HEK293 (cell line): ENCODE data around the gene AGTPBP1.
A peak's percentile ranks its signal among the peaks of the same experiment; 100 is the strongest.
"Not testable (repeated sequence)": the region's sequence is repeated elsewhere in the genome, so short reads cannot be mapped to it uniquely, and the experiment has no call there.

Experiments
- CTCF ChIA-PET: fragments of 350-600 bp; formaldehyde crosslinking; extraction: SDS; loops from one replicate; lab custom pipeline; 2021; ENCODE audit warnings: antibody characterized with exemption; lab: Yijun Ruan, JAX
- POLR2A ChIA-PET: fragments of 300-600 bp; formaldehyde crosslinking; extraction: SDS; loops from one replicate; lab custom pipeline; 2020; ENCODE audit warnings: antibody characterized with exemption, inconsistent platforms; lab: Yijun Ruan, JAX
- H3K27ac ChIP-seq: fragments of 200-500 bp; sonication (Bioruptor generic); 2 replicates; pipeline ENCODE4 v1.5.1; 2014; ENCODE audit warnings: low read depth, low read length, control low read depth, inconsistent platforms; ENCODE audit errors: extremely low read depth
- H3K36me3 ChIP-seq, 2 experiments: fragments of 200-500 bp in 1 of 2; sonication (Bioruptor generic) in 1 of 2; 1 replicate in 1 of 2; 2 replicates in 1 of 2; pipeline ENCODE4 v1.5.1; 2014 to 2017; ENCODE audit warnings: inconsistent platforms in 2 of 2, low read length in 2 of 2; ENCODE audit not compliant: control insufficient read depth in 2 of 2, insufficient read depth in 1 of 2
- H3K4me1 ChIP-seq: fragments of 200-500 bp; sonication (Bioruptor generic); 2 replicates; pipeline ENCODE4 v1.5.1; 2014; ENCODE audit warnings: mild to moderate bottlenecking, low read length, inconsistent platforms; ENCODE audit not compliant: control insufficient read depth, insufficient read depth
- H3K4me3 ChIP-seq: 2 replicates; pipeline ENCODE4 v1.5.1; 2011; ENCODE audit warnings: low read depth, mild to moderate bottlenecking, control low read depth, low read length, moderate library complexity
- H3K9me3 ChIP-seq: fragments of 200-500 bp; sonication (Bioruptor generic); 2 replicates; pipeline ENCODE4 v1.5.1; 2014; ENCODE audit warnings: low read depth, low read length, inconsistent platforms; ENCODE audit not compliant: control insufficient read depth, insufficient read depth
- PRDM1 ChIP-seq: fragments of 450-650 bp; formaldehyde crosslinking; IDR thresholded peaks from 2 replicates; pipeline ENCODE4; 2016; ENCODE audit warnings: missing biosample characterization, missing genetic modification characterization
- ZBTB11 ChIP-seq: fragments of 450-650 bp; formaldehyde crosslinking; conservative IDR thresholded peaks from 2 replicates; pipeline ENCODE4 v1.5.1; 2016; ENCODE audit warnings: low read depth, missing biosample characterization, missing genetic modification characterization
- ZNF10 ChIP-seq: fragments of 450-650 bp; formaldehyde crosslinking; IDR thresholded peaks from 2 replicates; pipeline ENCODE4 v1.5.1; 2017; ENCODE audit warnings: missing biosample characterization, missing genetic modification characterization
- ZNF146 ChIP-seq: fragments of 450-650 bp; formaldehyde crosslinking; IDR thresholded peaks from 2 replicates; pipeline ENCODE4 v1.5.1; 2016; ENCODE audit warnings: missing biosample characterization, missing genetic modification characterization
- ZNF239 ChIP-seq: fragments of 450-650 bp; formaldehyde crosslinking; IDR thresholded peaks from 2 replicates; pipeline ENCODE4 v1.5.1; 2016; ENCODE audit warnings: missing biosample characterization, missing genetic modification characterization
- ZNF280D ChIP-seq: fragments of 450-650 bp; formaldehyde crosslinking; IDR thresholded peaks from 2 replicates; pipeline ENCODE4 v1.5.1; 2016; ENCODE audit warnings: missing biosample characterization, missing genetic modification characterization
- ZNF324 ChIP-seq: fragments of 450-650 bp; formaldehyde crosslinking; IDR thresholded peaks from 2 replicates; pipeline ENCODE4 v1.5.1; 2016; ENCODE audit warnings: missing biosample characterization, missing genetic modification characterization
- ZNF501 ChIP-seq: fragments of 450-650 bp; formaldehyde crosslinking; IDR thresholded peaks from 2 replicates; pipeline ENCODE4 v1.5.1; 2016; ENCODE audit warnings: missing biosample characterization, missing genetic modification characterization
- ZNF549 ChIP-seq: fragments of 450-650 bp; IDR thresholded peaks from 2 replicates; pipeline ENCODE4 v1.5.1; 2018; ENCODE audit warnings: missing biosample characterization, missing genetic modification characterization, mild to moderate bottlenecking, inconsistent platforms, moderate library complexity
- ZNF580 ChIP-seq: fragments of 450-650 bp; formaldehyde crosslinking; IDR thresholded peaks from 2 replicates; pipeline ENCODE4 v1.5.1; 2016; ENCODE audit warnings: missing biosample characterization, missing genetic modification characterization
- ZNF585B ChIP-seq: fragments of 450-650 bp; formaldehyde crosslinking; IDR thresholded peaks from 2 replicates; pipeline ENCODE4 v1.5.1; 2016; ENCODE audit warnings: missing biosample characterization, missing genetic modification characterization
- ZNF837 ChIP-seq: fragments of 450-650 bp; formaldehyde crosslinking; IDR thresholded peaks from 2 replicates; pipeline ENCODE4 v1.5.1; 2016; ENCODE audit warnings: missing biosample characterization, missing genetic modification characterization
- ZSCAN4 ChIP-seq: fragments of 450-650 bp; formaldehyde crosslinking; IDR thresholded peaks from 2 replicates; pipeline ENCODE4 v1.5.1; 2017; ENCODE audit warnings: missing biosample characterization, missing genetic modification characterization

The AGTPBP1 gene

GRCh38 chr9:85723215-85723614 is 18.5 kb downstream of the AGTPBP1 start (continued):
- TF ChIP-seq ZNF549 (tag by site-specific recombination) (no peak), ZNF501 (no peak), PRDM1 (tag by site-specific recombination) (no peak), ZSCAN4 (tag by site-specific recombination) (no peak), ZNF239 (tag by site-specific recombination) (no peak), ZBTB11 (tag by site-specific recombination) (no peak), ZNF837 (tag by site-specific recombination) (no peak), ZNF324 (no peak), ZNF10 (tag by site-specific recombination) (no peak), ZNF585B (tag by site-specific recombination) (no peak)

- POLR2A ChIA-PET, H3K27ac ChIP-seq, CTCF ChIA-PET, H3K4me1 ChIP-seq, H3K36me3 ChIP-seq, H3K9me3 ChIP-seq, H3K4me3 ChIP-seq: not testable (repeated sequence)
These were observed 22.3 kb downstream of the AGTPBP1 start for GRCh38 chr9:85719411-85719810.

- H3K36me3 ChIP-seq, POLR2A ChIA-PET, H3K4me1 ChIP-seq, H3K4me3 ChIP-seq, H3K27ac ChIP-seq, H3K9me3 ChIP-seq, CTCF ChIA-PET: not testable (repeated sequence)
- TF ChIP-seq ZNF146 (peak; percentile 97), ZNF280D (tag by site-specific recombination) (peak; percentile 65; the same call in 1 of the 2 replicates), ZNF580 (tag by site-specific recombination) (0 out of 2 replicates have a peak, but pooled peaks have one; percentile 46)
These were observed 23.9 kb downstream of the AGTPBP1 start for GRCh38 chr9:85717818-85718217.
